GM21576 (cell line): ENCODE data around the gene ASCL5.
"Not testable (repeated sequence)": the region's sequence is repeated elsewhere in the genome, so short reads cannot be mapped to it uniquely, and the experiment has no call there.

Experiments used
- ATAC-seq: cut with Tn5 transposase; IDR thresholded peaks from one replicate; pipeline ENCODE4 v1.9.1; 2021; ENCODE audit warnings: mild to moderate bottlenecking, moderate library complexity; ENCODE audit not compliant: unreplicated experiment

The ASCL5 gene, protein sequence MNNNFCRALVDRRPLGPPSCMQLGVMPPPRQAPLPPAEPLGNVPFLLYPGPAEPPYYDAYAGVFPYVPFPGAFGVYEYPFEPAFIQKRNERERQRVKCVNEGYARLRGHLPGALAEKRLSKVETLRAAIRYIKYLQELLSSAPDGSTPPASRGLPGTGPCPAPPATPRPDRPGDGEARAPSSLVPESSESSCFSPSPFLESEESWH

DNA sequence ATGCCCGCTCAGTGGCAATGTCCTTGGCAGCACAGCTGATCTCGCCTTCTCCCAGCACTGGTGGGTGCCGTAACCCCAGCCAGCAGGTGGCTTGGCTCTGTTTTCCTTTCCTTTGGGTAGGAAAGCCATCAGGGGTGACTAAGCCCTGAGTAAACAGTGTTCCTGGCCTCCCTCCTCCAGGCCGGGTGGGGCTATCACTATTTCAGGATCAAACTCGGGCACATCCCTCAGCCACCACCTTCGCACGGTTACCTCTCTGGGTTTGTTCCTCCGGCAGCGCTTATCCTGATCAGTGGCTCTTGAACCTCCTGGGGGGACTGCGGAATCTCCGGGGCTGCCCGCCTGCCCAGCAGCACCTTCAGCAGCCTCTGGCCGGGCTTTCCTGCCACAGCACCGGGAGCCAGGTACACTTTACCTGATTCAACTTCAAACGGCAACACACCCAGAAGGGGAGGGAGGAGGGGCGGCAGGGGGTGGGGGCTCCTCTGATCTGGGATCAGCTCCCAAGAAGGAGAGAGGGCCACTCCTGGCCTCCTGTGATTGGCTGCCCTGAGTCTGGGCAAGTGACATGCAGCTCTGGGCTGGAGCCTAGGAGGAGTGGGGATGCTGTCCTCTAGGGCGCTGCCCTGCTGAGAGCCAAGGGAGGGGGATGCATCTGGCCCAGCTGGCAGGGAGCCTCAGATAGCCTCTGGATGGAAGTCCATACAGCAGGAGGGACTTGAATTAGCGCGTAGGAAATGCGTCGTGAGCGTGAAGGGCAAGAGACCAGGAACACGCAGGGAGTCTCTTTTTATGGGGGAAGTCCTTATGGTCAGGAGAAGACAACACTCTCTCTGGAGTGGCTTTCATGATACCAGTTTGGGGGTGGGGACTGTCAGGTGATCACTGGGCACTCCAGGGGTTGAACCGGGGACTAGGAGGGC is at the start of gene ASCL5:
Gene ASCL5 (minus strand): TSS at position 353 of the 923 bp plus-strand sequence. CDS start 11,812 bp downstream, outside the sequence.
- no peak for ATAC-seq

DNA sequence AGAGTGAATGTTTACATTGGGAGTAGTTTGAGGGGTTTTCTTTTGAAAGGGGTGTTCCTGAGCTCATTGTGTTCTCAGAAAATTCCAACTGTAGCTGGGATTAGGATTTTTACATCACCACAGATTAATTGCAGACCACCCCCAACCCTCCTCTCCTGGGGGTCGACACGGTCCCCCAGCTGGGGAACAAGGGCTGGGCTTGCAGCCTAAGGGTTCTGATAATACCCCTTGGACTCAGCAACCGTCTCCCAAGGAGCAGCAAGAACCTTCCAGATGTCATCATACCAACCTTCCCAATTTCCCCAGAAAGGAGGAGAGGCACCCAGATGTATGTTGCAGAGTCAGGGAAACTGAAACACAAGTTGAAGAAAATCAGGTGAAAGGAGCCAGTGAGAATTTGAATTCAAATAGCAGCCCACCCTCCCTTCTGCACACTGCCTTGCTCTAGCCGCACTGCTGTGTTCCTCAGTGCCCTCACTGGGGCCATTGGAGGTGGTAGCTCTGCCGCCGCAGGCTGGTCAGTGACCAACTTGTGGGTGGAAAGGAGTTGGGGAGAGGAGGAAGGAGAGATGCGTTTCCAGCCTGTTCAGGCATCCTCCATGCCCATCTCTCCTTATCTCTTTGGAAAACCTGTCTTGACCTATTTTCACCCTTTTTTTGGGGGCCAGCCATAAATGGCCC is 49.0 kb upstream of the ASCL5 start:
- no peak for ATAC-seq

DNA sequence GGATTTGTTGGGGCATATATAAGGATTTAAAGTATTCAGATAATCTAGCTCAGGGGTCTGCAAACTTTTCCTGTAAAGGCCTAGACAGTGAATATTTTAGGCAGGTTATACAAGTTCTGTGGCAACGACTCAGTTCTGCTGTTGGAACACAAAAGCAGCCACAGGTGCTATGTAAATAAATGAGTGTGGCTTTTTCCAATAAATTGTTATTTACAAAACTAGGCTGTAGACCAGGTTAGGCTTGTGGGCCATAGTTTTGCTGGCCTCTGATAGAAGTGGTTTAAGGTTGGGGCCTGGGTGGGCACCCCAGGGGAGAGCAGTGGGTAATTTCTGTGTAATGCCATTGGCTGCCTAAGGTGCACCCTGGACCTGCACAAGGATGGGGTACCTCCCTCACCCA is 46.8 kb upstream of the ASCL5 start:
- ATAC-seq: no peak

DNA sequence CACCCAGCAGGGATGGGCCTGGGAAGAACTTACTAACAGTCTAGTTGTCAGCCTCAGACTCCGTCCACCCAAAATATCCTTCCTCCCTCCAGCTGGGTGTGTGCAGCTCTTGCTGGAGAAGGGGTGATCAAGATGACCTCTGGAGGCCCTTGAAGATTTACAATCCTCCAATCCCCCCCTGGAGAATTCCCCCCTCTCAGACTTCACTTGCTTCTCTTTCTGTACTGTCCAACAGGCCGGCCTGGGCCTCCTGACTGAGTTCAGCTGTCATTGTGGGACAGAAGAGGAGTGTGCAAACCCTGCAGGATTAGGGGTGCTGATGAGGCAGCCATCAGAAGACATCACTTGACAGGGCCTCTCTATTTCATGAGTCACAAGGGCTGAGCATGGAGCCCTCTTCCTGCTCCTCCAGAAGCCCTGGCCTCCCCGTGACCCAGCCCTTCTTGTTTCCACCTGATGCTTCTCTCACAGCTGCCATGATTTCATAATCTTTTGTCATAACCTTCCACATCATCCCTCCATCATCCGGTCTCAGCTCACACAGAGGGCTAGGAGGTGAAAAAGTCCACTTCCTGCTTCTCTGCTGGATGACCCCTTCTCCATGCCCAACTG is 46.1 kb upstream of the ASCL5 start:
- no peak for ATAC-seq

DNA sequence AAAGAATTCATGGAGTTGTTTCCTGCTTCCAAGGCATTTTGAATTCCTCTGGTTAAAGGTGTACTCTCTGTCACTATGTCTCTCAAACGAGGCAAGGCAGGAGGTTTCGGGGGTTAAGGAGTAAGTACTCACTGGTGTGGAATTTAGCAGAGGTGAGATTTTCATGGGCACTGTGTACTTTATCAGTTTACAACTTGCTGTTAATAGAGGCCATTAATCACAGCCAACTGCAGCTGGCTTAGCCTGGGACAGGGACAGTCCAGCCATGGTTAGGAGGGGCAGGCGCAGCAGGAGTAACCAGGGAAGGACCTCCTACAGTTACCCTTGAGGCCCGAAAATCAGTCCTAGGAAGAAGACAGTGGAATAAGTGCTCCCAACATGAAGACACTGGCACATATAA is 45.3 kb upstream of the ASCL5 start:
- no peak for ATAC-seq

DNA sequence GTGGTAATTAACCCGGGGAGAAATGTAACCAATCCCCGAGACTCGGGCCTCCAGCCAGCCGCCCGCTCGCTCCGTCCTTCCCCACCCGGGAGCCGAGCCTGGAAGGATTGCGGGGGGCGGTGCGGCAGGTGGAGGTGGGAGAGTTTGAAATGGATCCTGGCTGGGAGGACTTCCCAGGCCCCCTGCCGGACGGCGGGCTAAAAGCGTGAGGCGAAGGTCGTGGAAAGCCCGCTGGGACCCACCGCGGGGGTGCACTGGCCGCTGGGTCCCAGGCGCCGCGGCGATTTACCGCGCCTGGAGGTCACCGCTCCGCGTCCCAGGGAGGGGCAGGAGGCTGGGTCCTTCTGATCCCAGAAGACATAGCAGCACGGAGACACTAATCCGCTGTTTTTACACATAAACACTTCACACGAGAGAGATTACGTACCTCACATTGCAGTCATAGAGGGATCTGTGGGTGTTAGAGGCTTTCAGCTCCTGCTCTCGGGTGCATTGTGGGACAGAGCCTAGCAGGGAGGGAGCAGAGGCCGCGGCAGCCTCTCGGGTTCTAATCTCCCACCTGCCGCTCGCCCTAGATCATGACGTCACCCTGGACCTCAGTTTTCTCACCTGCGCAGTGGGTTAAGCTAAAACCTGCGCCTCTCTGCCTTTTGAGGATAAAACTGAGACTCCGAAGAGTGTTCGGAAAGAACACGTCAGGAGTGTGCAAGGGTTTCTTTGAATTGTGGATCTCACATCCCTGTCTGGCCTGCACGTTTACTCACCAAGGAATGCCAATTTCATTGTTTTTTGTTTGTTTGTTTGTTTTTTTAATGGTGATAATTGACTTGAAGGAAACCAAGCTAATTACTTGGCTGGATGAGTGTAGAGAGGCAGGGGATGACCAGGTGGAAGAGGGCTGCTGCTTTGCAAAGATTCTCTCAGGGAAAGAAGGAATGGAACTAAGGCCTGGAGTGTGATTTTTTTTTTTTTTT is 44.4 kb upstream of the ASCL5 start:
- ATAC-seq: peak; percentile 34

DNA sequence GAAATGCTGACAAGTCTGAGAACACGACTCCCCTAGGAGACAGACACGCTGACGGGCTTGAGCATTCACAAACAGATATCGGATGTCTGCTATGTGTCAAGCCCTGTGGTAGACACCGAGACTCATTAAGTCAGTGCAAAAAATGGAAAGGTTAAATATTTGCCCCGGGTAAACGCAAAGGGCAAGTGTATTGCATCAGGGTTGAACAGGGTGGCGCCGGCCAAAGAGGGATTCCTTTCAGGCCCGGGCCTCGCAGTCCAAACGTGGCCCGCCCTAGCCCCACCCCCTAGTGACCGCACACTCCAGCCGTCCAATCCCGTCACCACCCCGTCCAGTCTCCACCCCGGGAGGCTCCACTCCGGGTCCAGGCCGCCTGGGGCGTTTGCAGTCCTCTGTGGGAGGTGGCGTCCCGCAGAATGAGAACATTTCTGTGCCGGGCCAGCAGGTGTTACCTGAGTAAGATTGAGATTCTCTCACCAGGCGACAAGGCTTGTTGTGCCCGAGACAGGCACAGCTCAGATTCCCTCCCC is 43.6 kb upstream of the ASCL5 start:
- peak; percentile 92 for ATAC-seq

DNA sequence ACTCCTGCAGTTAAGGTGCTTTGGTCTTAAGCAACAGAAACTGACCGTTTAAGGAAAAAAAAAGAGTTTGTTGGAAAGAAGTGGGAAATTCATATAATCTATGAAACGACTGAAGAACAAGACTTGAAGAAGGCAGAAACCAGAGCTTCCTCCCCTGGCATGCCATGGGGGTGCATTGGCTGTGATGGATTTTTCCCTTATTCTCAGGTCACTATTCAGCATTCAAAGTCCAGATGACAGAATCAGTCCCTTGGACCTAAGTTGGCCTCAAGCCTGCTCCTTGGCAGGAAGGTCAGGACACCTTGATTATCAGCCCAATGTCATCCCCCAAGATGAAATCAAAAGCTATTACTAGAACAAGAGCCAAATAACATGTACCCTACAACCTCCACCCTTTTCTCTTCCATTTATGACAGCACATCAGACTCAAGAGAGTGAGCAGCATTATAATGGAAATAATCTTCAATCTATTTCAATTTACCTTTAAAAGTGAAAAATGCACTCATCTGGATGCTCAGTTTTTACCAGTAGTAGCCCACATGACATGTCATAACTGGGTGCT is 43.1 kb upstream of the ASCL5 start:
- no peak for ATAC-seq

DNA sequence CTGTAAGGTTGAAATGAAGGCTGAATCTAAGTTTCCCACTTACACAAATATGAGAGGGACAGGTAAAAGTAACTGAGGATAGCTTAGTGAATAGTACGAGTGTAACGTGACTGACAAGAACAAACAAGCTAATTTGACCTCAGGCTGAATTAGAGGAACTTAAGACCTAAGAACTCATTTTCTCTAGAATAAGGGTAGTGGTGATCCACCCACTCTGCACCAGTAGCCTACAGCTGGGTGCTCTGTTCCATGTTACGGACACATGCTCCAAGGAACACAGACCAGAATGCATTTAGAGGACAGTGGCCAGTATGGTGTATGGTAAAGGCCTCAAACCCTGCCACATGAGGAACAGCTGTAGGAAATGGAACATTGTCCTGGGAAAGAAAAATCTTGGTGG is 42.2 kb upstream of the ASCL5 start:
- ATAC-seq: no peak

DNA sequence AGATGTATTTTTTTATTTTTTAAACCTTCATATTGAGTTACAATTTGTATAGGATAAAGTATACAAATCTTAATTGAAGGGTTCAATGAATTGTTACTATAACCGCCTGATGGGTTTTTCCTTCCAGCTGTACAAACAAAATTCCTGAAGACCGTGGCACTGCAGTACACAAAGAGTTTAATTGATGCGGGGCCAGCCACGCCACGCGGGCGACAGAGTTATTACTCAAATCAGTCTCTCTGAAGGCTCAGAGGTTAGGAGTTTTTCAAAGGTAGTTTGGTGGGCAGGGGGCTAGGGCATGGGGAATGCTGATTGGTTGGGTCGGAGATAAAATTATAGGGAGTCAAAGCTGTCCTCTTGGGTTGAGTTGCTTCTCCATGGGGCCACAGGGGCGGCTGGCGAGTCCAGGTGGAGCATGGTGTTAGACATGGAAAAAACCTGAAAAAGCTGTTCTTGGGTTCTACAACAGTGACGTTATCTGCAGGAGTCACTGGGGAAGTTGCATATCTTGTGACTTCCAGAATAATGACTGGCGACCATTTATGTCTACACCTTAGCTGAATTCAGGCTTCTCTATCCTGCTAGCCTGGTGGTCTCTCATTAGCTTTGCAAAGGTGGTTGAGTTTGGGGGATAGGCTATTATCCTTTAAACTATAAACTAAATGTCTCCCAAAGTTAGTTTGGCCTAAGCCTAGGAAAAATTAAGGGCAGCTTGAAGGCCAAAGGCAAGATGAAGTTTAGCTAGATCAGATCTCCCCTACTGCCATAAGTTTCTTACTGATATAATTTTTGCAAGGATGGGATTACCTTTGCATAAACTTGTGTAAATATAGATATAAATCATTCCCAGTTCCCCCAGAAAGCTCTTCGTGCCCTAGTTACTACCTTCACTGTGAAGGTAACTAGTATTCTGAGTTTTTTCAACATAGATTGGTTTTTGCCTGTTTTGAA is 40.3 kb upstream of the ASCL5 start:
- ATAC-seq: no peak

DNA sequence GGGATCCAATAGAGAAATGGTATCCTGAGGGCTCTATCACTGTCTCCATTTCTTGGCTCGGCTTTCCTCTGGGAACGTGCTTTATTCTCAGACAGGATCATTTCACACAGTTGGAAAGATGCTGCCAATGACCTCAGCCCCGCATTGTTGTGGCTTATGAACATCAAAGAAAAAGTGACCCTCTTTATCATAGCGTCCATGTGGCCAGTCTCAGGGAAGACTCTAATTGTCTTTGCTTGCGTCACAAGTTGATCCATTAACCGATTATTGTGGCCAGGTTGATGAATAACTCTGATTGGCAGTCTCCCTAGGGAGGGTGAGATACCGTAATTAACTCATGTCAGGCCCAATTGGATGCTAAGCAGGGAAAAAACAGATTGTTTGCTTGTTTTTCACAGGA is 37.7 kb upstream of the ASCL5 start:
- no peak for ATAC-seq

DNA sequence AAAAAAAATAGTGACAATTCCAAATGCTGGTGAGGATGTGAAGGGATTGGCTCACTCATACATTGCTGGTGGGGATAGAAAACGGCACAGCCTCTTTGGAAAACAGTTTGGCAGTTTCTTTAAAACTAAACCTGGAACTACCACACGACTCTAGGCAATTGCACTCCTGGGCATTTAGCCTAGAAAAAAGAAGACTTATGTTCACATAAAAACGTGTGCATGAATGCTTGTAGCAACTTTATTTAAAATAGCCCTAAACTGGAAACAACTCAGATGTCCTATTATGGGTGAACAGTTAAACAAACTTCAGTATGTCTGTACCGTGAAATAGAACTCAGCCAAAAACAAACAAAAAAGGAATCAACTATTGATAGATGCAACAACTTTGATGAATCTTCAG is 36.7 kb upstream of the ASCL5 start:
- no peak for ATAC-seq

DNA sequence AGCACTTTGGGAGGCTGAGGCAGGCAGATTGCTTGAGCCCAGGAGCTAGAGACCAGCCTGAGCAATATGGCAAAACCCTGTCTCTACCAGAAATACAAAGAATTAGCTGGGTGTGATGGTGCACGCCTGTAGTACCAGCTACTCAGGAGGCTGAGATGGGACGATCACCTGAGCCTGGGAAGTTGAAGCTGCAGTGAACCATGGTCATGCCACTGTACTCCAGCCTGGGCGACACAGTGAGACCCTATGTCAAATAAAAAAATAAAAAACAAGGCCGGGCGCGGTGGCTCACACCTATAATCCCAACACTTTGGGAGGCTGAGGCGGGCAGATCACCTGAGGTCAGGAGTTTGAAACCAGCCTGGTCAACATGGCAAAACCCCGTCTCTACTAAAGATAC is 36.1 kb upstream of the ASCL5 start:
- ATAC-seq: not testable (repeated sequence)

DNA sequence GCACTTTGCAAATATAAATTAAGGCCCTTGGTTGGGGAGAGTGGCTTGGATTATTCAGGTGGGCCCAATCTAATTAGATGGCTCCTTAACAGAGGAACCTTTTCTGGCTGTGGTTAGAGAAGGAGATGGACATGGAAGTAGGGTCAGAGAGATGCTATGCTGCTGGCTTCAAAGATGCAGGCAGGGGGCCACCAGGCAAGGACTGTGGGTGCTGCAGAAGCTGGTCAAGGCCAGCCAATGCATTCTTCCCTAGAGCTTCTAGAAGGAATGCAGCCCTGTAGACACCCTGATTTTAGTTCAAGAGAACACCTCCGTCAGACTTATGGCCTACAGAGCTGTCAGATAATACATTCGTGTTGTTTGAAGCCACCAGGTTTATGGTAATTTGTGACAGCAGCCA is 31.0 kb upstream of the ASCL5 start:
- ATAC-seq: no peak

DNA sequence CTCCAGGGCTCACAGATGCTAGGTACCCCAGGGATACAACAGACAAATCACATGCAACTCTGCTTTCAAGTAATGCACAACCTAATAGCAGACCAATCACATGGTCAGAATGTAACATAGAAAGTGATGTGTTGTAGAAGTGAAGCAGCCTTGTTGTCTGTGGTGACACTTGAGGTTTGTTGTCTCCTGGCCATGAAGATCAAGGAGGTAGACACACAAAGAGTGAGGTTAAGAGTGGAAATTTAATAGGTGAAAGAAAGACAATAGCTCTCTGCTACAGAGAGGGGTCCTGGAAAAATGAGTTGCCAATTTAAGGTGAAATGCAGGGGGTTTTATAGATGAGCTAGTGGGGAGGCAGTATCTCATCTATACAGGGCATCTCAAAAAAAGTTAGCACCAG is 29.8 kb upstream of the ASCL5 start:
- ATAC-seq: no peak

DNA sequence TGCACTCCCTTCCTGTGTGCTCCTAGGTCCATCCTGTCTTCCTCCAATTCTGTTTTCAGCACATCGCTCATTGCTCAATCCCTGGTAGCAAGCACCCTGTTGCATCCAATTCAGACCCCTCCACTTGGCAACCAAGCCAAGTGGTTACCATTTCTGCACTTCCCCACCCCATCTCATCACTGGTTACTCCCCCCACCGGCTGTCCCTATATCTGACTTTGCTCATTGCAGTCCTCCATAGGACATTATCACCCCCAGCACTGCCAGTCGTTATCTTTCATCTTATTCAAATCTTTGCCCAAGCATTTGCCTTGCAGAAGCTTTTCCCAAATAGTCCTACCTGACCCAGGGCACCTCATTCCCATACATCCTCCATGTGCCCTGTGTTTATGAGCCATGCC is 29.4 kb upstream of the ASCL5 start:
- no peak for ATAC-seq

DNA sequence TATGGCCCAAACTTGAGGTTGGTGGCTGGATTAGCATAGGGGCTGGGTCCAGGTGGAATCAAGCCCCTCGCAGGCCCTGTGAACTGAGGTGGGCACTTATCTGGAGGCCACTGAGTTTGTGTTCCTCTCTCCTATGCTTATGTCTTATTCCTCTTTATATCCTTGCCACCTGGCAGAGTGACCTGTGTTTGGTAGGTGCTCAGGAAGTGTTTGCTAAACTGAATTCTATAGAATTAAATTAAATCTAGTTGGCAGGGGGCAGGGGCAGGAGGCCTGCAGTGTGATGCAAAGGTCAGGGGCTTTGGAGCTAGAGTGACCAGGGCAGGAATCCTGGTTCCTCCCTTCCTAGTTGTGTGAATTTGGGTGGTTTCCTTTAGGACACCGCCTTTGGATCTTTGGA is 28.4 kb upstream of the ASCL5 start:
- no peak for ATAC-seq

DNA sequence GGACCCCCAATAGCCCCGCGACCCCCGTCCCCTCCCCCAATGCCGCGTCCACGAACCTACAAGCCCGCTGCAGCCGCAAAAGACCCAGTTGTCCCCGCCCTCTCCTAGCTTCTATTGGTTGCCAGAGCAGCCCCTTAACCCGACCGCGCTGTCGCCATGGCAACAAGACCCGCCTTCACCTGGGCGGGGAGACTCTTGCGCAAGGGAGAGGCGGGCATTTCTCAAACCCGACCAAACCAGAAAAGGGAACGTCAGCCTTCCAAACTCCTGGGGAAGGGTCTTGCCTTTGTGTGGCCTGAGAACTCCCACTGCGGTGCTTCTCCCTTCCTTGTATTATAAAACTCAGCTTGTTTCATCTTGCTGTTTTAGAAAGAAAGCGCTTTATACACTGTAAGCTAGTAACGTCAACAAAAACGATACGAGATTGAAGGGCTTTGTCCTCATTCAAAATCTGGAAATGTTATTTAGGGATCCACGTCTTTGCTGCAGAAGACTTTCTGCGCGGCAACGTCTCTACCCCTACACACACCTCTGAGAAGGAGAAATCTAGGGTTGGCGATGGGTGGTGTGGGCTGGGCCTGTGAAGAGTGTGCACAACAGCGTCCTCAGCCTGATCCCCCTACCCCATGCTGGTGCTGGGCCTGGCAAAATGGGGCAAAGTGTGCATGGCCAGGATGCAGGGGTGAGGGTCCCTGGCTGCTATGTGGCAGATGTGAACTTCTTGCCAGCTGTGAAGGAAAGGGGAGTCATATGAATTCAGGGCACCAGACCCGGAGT is 27.6 kb upstream of the ASCL5 start, which contains the start of gene TMEM9:
Gene TMEM9 (minus strand): TSS at position 86 of the 777 bp plus-strand sequence. CDS start 551 bp downstream, outside the sequence.
- ATAC-seq: peak; percentile 98
